Measurements from ENCODE around the gene ING5.
"Not testable (repeated sequence)": the region's sequence is repeated elsewhere in the genome, so short reads cannot be mapped to it uniquely, and the experiment has no call there.

Gene ING5

GRCh38 chr2:241755166-241755565 lies 53.3 kb downstream of the ING5 start:
- Histone ChIP-seq H2BK15ac (ENCODE audit: low read depth, poor library complexity, severe bottlenecking) (no peak overlapping the region), H3K4me3 (ENCODE audit: insufficient read depth in 1 of 2, low read depth in 1 of 2, low read length in 2 of 2) (no peak overlapping the region), H3K27me3 (ENCODE audit: control insufficient read depth in 1 of 2, insufficient read depth in 1 of 2, low read length in 2 of 2) (no peaks in the 10 kb centered on the region), H3K79me1 (replicated peaks; ENCODE audit: low read length, poor library complexity, severe bottlenecking) (peaks cover 20% of the 10 kb centered on the region), H3K9ac (ENCODE audit: low read length) (no peak overlapping the region), H2BK5ac (ENCODE audit: low read depth, low read length, poor library complexity, severe bottlenecking) (no peak overlapping the region), H3K36me3 (ENCODE audit: control insufficient read depth in 1 of 2, insufficient read depth in 2 of 2, low read depth in 1 of 2, low read length in 2 of 2) (peaks cover 70 to 71% of the 10 kb centered on the region in 2 experiments), H4K91ac (ENCODE audit: low read length) (no peak overlapping the region), H3K23ac (ENCODE audit: low read length in 2 of 2) (no peak overlapping the region), H3K4me1 (ENCODE audit: control insufficient read depth, insufficient read depth, low read depth, low read length) (peaks cover 24% of the 10 kb centered on the region), H2BK12ac (ENCODE audit: low read length in 2 of 2) (no peak overlapping the region), H3K18ac (ENCODE audit: low read depth in 1 of 2, low read length in 2 of 2) (no peak overlapping the region), H2AK5ac (ENCODE audit: low read length, severe bottlenecking) (no peak overlapping the region), H2BK120ac (ENCODE audit: low read depth, low read length) (no peak overlapping the region), H3K4me2 (ENCODE audit: low read length, poor library complexity, severe bottlenecking) (no peak overlapping the region), H4K8ac (ENCODE audit: low read length) (no peak overlapping the region), H3K27ac (ENCODE audit: low read length, poor library complexity, severe bottlenecking) (no peak overlapping the region), H3K4ac (ENCODE audit: low read depth in 1 of 2, low read length in 2 of 2) (no peak overlapping the region), H3K14ac (ENCODE audit: low read length in 2 of 2) (no peak overlapping the region), H3K9me3 (ENCODE audit: control insufficient read depth, low read length) (no peaks in the 10 kb centered on the region), H2AFZ (ENCODE audit: low read depth, low read length) (no peak overlapping the region)
- 97% methylated on average over 18 of the region's 18 CpGs for WGBS
- DNase-seq, result no peak

- H2BK12ac ChIP-seq (ENCODE audit: low read length in 2 of 2), result no peak overlapping the region
- no peak overlapping the region for H3K4ac ChIP-seq (ENCODE audit: low read depth in 1 of 2, low read length in 2 of 2)
- H3K4me3 ChIP-seq (ENCODE audit: insufficient read depth in 1 of 2, low read depth in 1 of 2, low read length in 2 of 2), result no peak overlapping the region
- H2BK5ac ChIP-seq (ENCODE audit: low read depth, low read length, poor library complexity, severe bottlenecking), result no peak overlapping the region
- H2AK5ac ChIP-seq (ENCODE audit: low read length, severe bottlenecking), result no peak overlapping the region
- no peak overlapping the region for H4K8ac ChIP-seq (ENCODE audit: low read length)
- no peak overlapping the region for H3K4me2 ChIP-seq (ENCODE audit: low read length, poor library complexity, severe bottlenecking)
- H2AFZ ChIP-seq (ENCODE audit: low read depth, low read length), result no peak overlapping the region
- peaks cover 23% of the 10 kb centered on the region for H3K79me1 ChIP-seq (replicated peaks; ENCODE audit: low read length, poor library complexity, severe bottlenecking)
- H3K27me3 ChIP-seq (ENCODE audit: control insufficient read depth in 1 of 2, insufficient read depth in 1 of 2, low read length in 2 of 2), result no peaks in the 10 kb centered on the region
- peaks cover 24% of the 10 kb centered on the region for H3K4me1 ChIP-seq (ENCODE audit: control insufficient read depth, insufficient read depth, low read depth, low read length)
- H3K9me3 ChIP-seq (ENCODE audit: control insufficient read depth, low read length), result no peaks in the 10 kb centered on the region
- DNase-seq, result no peak
- H3K18ac ChIP-seq (ENCODE audit: low read depth in 1 of 2, low read length in 2 of 2), result no peak overlapping the region
- H2BK15ac ChIP-seq (ENCODE audit: low read depth, poor library complexity, severe bottlenecking), result no peak overlapping the region
- no peak overlapping the region for H4K91ac ChIP-seq (ENCODE audit: low read length)
- H3K27ac ChIP-seq (ENCODE audit: low read length, poor library complexity, severe bottlenecking), result no peak overlapping the region
- H3K14ac ChIP-seq (ENCODE audit: low read length in 2 of 2), result no peak overlapping the region
- WGBS, result 98% methylated on average over 27 of the region's 27 CpGs
- no peak overlapping the region for H2BK120ac ChIP-seq (ENCODE audit: low read depth, low read length)
- H3K36me3 ChIP-seq (ENCODE audit: control insufficient read depth in 1 of 2, insufficient read depth in 2 of 2, low read depth in 1 of 2, low read length in 2 of 2), result peaks cover 73 to 76% of the 10 kb centered on the region in 2 experiments
- H3K23ac ChIP-seq (ENCODE audit: low read length in 2 of 2), result no peak overlapping the region
- no peak overlapping the region for H3K9ac ChIP-seq (ENCODE audit: low read length)
These were observed 53.9 kb downstream of the ING5 start for GRCh38 chr2:241755777-241756176.

GRCh38 chr2:241759067-241759807 lies 57.4 kb downstream of the ING5 start:
- H3K4me1 ChIP-seq (ENCODE audit: control insufficient read depth, insufficient read depth, low read depth, low read length), result peaks cover 5% of the 10 kb centered on the region
- no peak overlapping the region for H3K23ac ChIP-seq (ENCODE audit: low read length in 2 of 2)
- no peak overlapping the region for H2BK5ac ChIP-seq (ENCODE audit: low read depth, low read length, poor library complexity, severe bottlenecking)
- no peak overlapping the region for H3K9ac ChIP-seq (ENCODE audit: low read length)
- no peak overlapping the region for H3K14ac ChIP-seq (ENCODE audit: low read length in 2 of 2)
- no peak overlapping the region for H3K4me3 ChIP-seq (ENCODE audit: insufficient read depth in 1 of 2, low read depth in 1 of 2, low read length in 2 of 2)
- H3K4ac ChIP-seq (ENCODE audit: low read depth in 1 of 2, low read length in 2 of 2), result no peak overlapping the region
- peak overlapping the region; percentile 53 for H4K8ac ChIP-seq (ENCODE audit: low read length)
- no peak overlapping the region for H2AFZ ChIP-seq (ENCODE audit: low read depth, low read length)
- H2BK12ac ChIP-seq (ENCODE audit: low read length in 2 of 2), result no peak overlapping the region
- H3K79me1 ChIP-seq (replicated peaks; ENCODE audit: low read length, poor library complexity, severe bottlenecking), result peaks cover 9% of the 10 kb centered on the region
- H3K4me2 ChIP-seq (ENCODE audit: low read length, poor library complexity, severe bottlenecking), result no peak overlapping the region
- H3K9me3 ChIP-seq (ENCODE audit: control insufficient read depth, low read length), result no peaks in the 10 kb centered on the region
- no peaks in the 10 kb centered on the region for H3K27me3 ChIP-seq (ENCODE audit: control insufficient read depth in 1 of 2, insufficient read depth in 1 of 2, low read length in 2 of 2)
- 82% methylated on average over 19 of the region's 20 CpGs for WGBS
- DNase-seq, result peak; percentile 35
- no peak overlapping the region for H2AK5ac ChIP-seq (ENCODE audit: low read length, severe bottlenecking)
- H4K91ac ChIP-seq (ENCODE audit: low read length), result no peak overlapping the region
- no peak overlapping the region for H2BK15ac ChIP-seq (ENCODE audit: low read depth, poor library complexity, severe bottlenecking)
- H3K18ac ChIP-seq (ENCODE audit: low read depth in 1 of 2, low read length in 2 of 2), result peak overlapping the region in 1 of 2 experiments; percentile 15
- peaks cover 59 to 68% of the 10 kb centered on the region in 2 experiments for H3K36me3 ChIP-seq (ENCODE audit: control insufficient read depth in 1 of 2, insufficient read depth in 2 of 2, low read depth in 1 of 2, low read length in 2 of 2)
- H3K27ac ChIP-seq (ENCODE audit: low read length, poor library complexity, severe bottlenecking), result no peak overlapping the region
- no peak overlapping the region for H2BK120ac ChIP-seq (ENCODE audit: low read depth, low read length)

DNA sequence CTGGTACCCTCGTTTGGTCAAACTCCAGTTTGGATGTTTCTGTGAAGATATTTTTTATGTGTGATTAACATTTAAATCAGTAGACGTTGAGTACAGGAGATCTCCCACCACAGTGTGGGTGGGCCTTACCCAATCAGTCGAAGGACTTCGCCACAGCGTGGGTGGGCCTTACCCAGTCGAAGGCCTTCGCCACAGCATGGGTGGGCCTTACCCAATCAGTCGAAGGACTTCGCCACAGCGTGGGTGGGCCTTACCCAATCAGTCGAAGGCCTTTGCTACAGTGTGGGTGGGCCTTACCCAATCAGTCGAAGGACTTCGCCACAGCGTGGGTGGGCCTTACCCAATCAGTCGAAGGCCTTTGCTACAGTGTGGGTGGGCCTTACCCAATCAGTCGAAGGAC lies 58.1 kb downstream of the ING5 start:
- H3K27ac ChIP-seq (ENCODE audit: low read length, poor library complexity, severe bottlenecking); H4K91ac ChIP-seq (ENCODE audit: low read length); H3K23ac ChIP-seq (ENCODE audit: low read length in 2 of 2); H3K14ac ChIP-seq (ENCODE audit: low read length in 2 of 2); H3K4me3 ChIP-seq (ENCODE audit: insufficient read depth in 1 of 2, low read depth in 1 of 2, low read length in 2 of 2); H4K8ac ChIP-seq (ENCODE audit: low read length); H2BK12ac ChIP-seq (ENCODE audit: low read length in 2 of 2); H2AFZ ChIP-seq (ENCODE audit: low read depth, low read length); H3K4me2 ChIP-seq (ENCODE audit: low read length, poor library complexity, severe bottlenecking); H3K18ac ChIP-seq (ENCODE audit: low read depth in 1 of 2, low read length in 2 of 2); H3K4ac ChIP-seq (ENCODE audit: low read depth in 1 of 2, low read length in 2 of 2); H2AK5ac ChIP-seq (ENCODE audit: low read length, severe bottlenecking); H3K9ac ChIP-seq (ENCODE audit: low read length); H3K9me3 ChIP-seq (ENCODE audit: control insufficient read depth, low read length); H2BK15ac ChIP-seq (ENCODE audit: low read depth, poor library complexity, severe bottlenecking); DNase-seq; H2BK5ac ChIP-seq (ENCODE audit: low read depth, low read length, poor library complexity, severe bottlenecking); H3K27me3 ChIP-seq (ENCODE audit: control insufficient read depth in 1 of 2, insufficient read depth in 1 of 2, low read length in 2 of 2); H2BK120ac ChIP-seq (ENCODE audit: low read depth, low read length): not testable (repeated sequence)
- peaks cover 60 to 68% of the 10 kb centered on the region in 2 experiments for H3K36me3 ChIP-seq (ENCODE audit: control insufficient read depth in 1 of 2, insufficient read depth in 2 of 2, low read depth in 1 of 2, low read length in 2 of 2)
- H3K4me1 ChIP-seq (ENCODE audit: control insufficient read depth, insufficient read depth, low read depth, low read length), result peaks cover 11% of the 10 kb centered on the region
- peaks cover 11% of the 10 kb centered on the region for H3K79me1 ChIP-seq (replicated peaks; ENCODE audit: low read length, poor library complexity, severe bottlenecking)
- WGBS, result 100% methylated on average over 5 of the region's 16 CpGs
